MM.1S (cell line): ENCODE results near the gene IFT22.
"Not testable (repeated sequence)": the region's sequence is repeated elsewhere in the genome, so short reads cannot be mapped to it uniquely, and the experiment has no call there.

Source experiments
- DNase-seq: peaks from one replicate; pipeline ENCODE4 v3.0.0-alpha.2; 2015
- H2AFZ ChIP-seq: fragments of 300-600 bp; sonication (generic); 2 replicates; pipeline ENCODE4 v1.6.0; 2016; ENCODE audit warnings: antibody characterized with exemption, low read length
- H3F3A ChIP-seq: fragments of 300-600 bp; sonication (generic); 2 replicates; pipeline ENCODE4 v1.6.1; 2016; ENCODE audit warnings: mild to moderate bottlenecking, antibody characterized with exemption, low read length, moderate library complexity, mixed read lengths; ENCODE audit not compliant: insufficient read depth
- H3K27ac ChIP-seq: fragments of 300-600 bp; sonication (generic); 2 replicates; pipeline ENCODE4 v1.5.1; 2016; ENCODE audit warnings: mild to moderate bottlenecking, low read length
- H3K27me3 ChIP-seq: fragments of 300-600 bp; sonication (generic); replicated peaks from 2 replicates; pipeline ENCODE4 v1.6.0; 2016; ENCODE audit warnings: low read length; ENCODE audit not compliant: insufficient read depth
- H3K36me3 ChIP-seq: fragments of 300-600 bp; sonication (generic); replicated peaks from 2 replicates; pipeline ENCODE4 v1.6.1; 2016; ENCODE audit warnings: mild to moderate bottlenecking, low read length, mixed read lengths; ENCODE audit not compliant: insufficient read depth
- H3K4me1 ChIP-seq: fragments of 300-600 bp; sonication (generic); 2 replicates; pipeline ENCODE4 v1.6.1; 2016; ENCODE audit warnings: low read length, mixed read lengths
- H3K4me2 ChIP-seq: fragments of 300-600 bp; sonication (generic); 2 replicates; pipeline ENCODE4 v1.6.0; 2016; ENCODE audit warnings: low read depth, low read length
- H3K4me3 ChIP-seq: fragments of 300-600 bp; sonication (generic); 2 replicates; pipeline ENCODE4 v1.5.1; 2016; ENCODE audit warnings: low read length, mixed read lengths
- H3K79me2 ChIP-seq: fragments of 300-600 bp; sonication (generic); 2 replicates; pipeline ENCODE4 v1.6.1; 2016; ENCODE audit warnings: mixed run types, low read length, mixed read lengths
- H3K9ac ChIP-seq: fragments of 300-600 bp; sonication (generic); 2 replicates; pipeline ENCODE4 v1.6.1; 2016; ENCODE audit warnings: low read length, mixed read lengths
- H3K9me2 ChIP-seq: fragments of 300-600 bp; sonication (generic); replicated peaks from 2 replicates; pipeline ENCODE4 v1.6.1; 2016; ENCODE audit warnings: mild to moderate bottlenecking, low read length, mixed read lengths; ENCODE audit not compliant: insufficient read depth
- H3K9me3 ChIP-seq: fragments of 300-600 bp; sonication (generic); replicated peaks from 2 replicates; pipeline ENCODE4 v1.6.1; 2016; ENCODE audit warnings: mild to moderate bottlenecking, low read length, mixed read lengths; ENCODE audit not compliant: insufficient read depth
- H4K20me1 ChIP-seq: fragments of 300-600 bp; sonication (generic); 2 replicates; pipeline ENCODE4 v1.6.1; 2016; ENCODE audit warnings: mild to moderate bottlenecking, low read length, moderate library complexity, mixed read lengths; ENCODE audit not compliant: insufficient read depth
- EZH2 ChIP-seq: fragments of 300-600 bp; sonication (generic); optimal IDR thresholded peaks from 2 replicates; pipeline ENCODE3; 2017; ENCODE audit warnings: low read depth, mild to moderate bottlenecking, antibody characterized with exemption, low read length, mixed read lengths
- EZH2phosphoT487 ChIP-seq: fragments of 300-600 bp; sonication (generic); IDR thresholded peaks from 2 replicates; pipeline ENCODE4 v1.6.1; 2018; ENCODE audit warnings: antibody characterized with exemption, low read length
- TF ChIP-seq, protein P1 (sequence below): fragments of 300-600 bp; sonication (generic); IDR thresholded peaks from 2 replicates; pipeline ENCODE4 v1.5.1; 2016; ENCODE audit warnings: antibody characterized with exemption, low read length, mixed read lengths

IFT22 gene

DNA sequence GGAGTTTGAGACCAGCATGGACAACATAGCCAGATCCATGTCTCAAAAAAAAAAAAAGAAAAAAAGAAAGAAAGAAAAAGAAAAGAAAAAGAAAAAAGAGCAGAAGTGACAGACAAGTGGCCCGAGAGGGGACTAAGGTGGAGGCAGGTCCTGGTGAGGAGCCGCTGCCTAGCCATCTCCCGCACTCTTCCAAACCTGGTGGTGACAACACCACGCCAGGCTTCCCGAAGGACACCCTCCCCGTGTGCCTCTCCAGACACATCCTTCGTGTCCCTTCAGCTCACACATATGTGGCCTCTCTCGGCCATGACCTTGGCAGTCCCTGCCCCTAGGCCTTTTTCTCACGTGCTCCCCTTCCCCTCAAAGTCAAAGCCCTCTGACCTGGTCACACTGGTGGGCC is 36.4 kb downstream of the IFT22 start:
- Histone ChIP-seq H3K4me2 (no peak overlapping the region), H4K20me1 (no peaks in the 10 kb centered on the region), H3K79me2 (no peaks in the 10 kb centered on the region), H3K27me3 (peaks cover 72% of the 10 kb centered on the region), H3K4me3 (no peak overlapping the region), H2AFZ (no peak overlapping the region), H3K27ac (no peak overlapping the region), H3K4me1 (no peaks in the 10 kb centered on the region), H3K9ac (no peak overlapping the region), H3K36me3 (no peaks in the 10 kb centered on the region), H3K9me2 (no peaks in the 10 kb centered on the region), H3F3A (no peaks in the 10 kb centered on the region), H3K9me3 (no peaks in the 10 kb centered on the region)
- no peak for TF ChIP-seq EZH2
- TF ChIP-seq, protein P1, sequence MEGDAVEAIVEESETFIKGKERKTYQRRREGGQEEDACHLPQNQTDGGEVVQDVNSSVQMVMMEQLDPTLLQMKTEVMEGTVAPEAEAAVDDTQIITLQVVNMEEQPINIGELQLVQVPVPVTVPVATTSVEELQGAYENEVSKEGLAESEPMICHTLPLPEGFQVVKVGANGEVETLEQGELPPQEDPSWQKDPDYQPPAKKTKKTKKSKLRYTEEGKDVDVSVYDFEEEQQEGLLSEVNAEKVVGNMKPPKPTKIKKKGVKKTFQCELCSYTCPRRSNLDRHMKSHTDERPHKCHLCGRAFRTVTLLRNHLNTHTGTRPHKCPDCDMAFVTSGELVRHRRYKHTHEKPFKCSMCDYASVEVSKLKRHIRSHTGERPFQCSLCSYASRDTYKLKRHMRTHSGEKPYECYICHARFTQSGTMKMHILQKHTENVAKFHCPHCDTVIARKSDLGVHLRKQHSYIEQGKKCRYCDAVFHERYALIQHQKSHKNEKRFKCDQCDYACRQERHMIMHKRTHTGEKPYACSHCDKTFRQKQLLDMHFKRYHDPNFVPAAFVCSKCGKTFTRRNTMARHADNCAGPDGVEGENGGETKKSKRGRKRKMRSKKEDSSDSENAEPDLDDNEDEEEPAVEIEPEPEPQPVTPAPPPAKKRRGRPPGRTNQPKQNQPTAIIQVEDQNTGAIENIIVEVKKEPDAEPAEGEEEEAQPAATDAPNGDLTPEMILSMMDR = no peak
- TF ChIP-seq EZH2phosphoT487 = no peak
- DNase-seq = no peak

- H3K27me3 ChIP-seq = peaks cover 73% of the 10 kb centered on the region
- H3K9ac ChIP-seq, DNase-seq, H3K27ac ChIP-seq, H3K4me2 ChIP-seq, H4K20me1 ChIP-seq, H2AFZ ChIP-seq, H3K9me3 ChIP-seq, H3K4me1 ChIP-seq, H3K79me2 ChIP-seq, H3K36me3 ChIP-seq, H3K9me2 ChIP-seq, H3K4me3 ChIP-seq, H3F3A ChIP-seq: not testable (repeated sequence)
Observed at GRCh38 chr7:101280912-101281311, 40.7 kb downstream of the IFT22 start.

- H2AFZ ChIP-seq = no peak overlapping the region
- no peaks in the 10 kb centered on the region for H3F3A ChIP-seq
- H3K36me3 ChIP-seq = no peaks in the 10 kb centered on the region
- H3K4me2 ChIP-seq = no peak overlapping the region
- no peak overlapping the region for H3K4me3 ChIP-seq
- no peaks in the 10 kb centered on the region for H3K4me1 ChIP-seq
- no peaks in the 10 kb centered on the region for H3K79me2 ChIP-seq
- H3K27me3 ChIP-seq = peaks cover 81% of the 10 kb centered on the region
- no peaks in the 10 kb centered on the region for H4K20me1 ChIP-seq
- no peak overlapping the region for H3K9ac ChIP-seq
- no peak for DNase-seq
- H3K9me2 ChIP-seq = no peaks in the 10 kb centered on the region
- no peak overlapping the region for H3K27ac ChIP-seq
- no peaks in the 10 kb centered on the region for H3K9me3 ChIP-seq
- TF ChIP-seq EZH2 (no peak), EZH2phosphoT487 (no peak)
- TF ChIP-seq, protein P1 = no peak
Observed at GRCh38 chr7:101278461-101279292, 42.9 kb downstream of the IFT22 start.

DNA sequence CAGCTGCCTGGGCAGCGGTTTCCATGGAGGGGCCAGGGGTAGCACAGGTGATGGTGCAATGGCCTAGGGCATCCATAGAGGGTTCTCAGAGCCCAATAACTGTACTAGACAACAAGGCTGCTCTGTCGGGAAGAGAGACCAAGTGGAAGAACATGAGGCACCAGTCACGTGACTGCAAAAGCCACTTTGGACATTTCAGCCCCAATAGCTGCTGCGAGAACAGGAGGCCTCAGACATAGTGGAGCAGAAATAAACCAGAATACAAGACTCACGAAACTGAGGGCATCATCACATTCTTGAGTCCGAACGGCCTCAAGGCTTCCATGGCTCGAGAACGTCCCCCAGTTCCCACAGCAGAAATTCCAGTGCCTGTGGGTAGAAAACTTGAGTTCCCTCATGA is 44.5 kb downstream of the IFT22 start:
- no peak for DNase-seq
- no peaks in the 10 kb centered on the region for H4K20me1 ChIP-seq
- H3K27me3 ChIP-seq = peaks cover 89% of the 10 kb centered on the region
- H3K4me1 ChIP-seq = no peaks in the 10 kb centered on the region
- no peaks in the 10 kb centered on the region for H3K9me2 ChIP-seq
- no peaks in the 10 kb centered on the region for H3K9me3 ChIP-seq
- no peak overlapping the region for H2AFZ ChIP-seq
- H3F3A ChIP-seq = no peaks in the 10 kb centered on the region
- 0 out of 2 replicates have a peak, but pooled peaks have one; percentile 47 for TF ChIP-seq EZH2phosphoT487
- TF ChIP-seq, protein P1 = no peak
- no peak overlapping the region for H3K4me3 ChIP-seq
- H3K36me3 ChIP-seq = no peaks in the 10 kb centered on the region
- H3K9ac ChIP-seq = no peak overlapping the region
- no peak overlapping the region for H3K27ac ChIP-seq
- H3K79me2 ChIP-seq = no peaks in the 10 kb centered on the region
- H3K4me2 ChIP-seq = no peak overlapping the region
